ENCODE measurements around the gene CRTC3. TPM values are rescaled to one million over a fixed set of nuclear protein-coding genes. Genes with fewer than 3 reads are reported as not detected.
A peak's percentile ranks its signal among the peaks of the same experiment; 100 is the strongest.

Gene CRTC3
- total and polyA plus RNA-seq, 4 donors, result 12.9 to 82.2 (median 44.0) TPM

DNA sequence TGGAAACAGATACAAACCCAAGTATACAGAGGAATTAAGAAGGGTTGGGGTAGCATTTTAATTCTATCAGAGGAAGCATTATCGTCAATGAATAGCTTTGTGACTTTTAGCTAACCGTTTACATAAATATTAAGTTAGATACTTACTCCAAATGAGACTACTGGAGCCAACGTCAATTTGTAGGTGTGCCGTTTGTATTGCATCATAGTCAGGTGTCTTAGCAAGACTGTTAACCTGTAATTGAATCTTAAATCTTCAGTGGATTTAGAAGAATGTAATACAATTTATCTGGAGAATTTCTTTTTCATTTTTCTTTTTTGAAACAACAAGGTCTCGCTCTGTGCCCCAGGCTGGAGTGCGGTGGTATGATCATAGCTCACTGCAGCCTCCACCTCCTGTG lies 55.1 kb downstream of the CRTC3 start:
- Histone ChIP-seq H3K27ac (ENCODE audit: low read depth in 1 of 2, low read length in 2 of 2) (no peak overlapping the region), H3K9me3 (ENCODE audit: control insufficient read depth, low read length) (no peaks in the 10 kb centered on the region), H3K4me3 (ENCODE audit: low read length in 2 of 2) (no peak overlapping the region), H3K36me3 (ENCODE audit: control insufficient read depth in 1 of 2, insufficient read depth in 2 of 2, low read length in 1 of 2) (no peaks in the 10 kb centered on the region), H3K4me1 (ENCODE audit: control insufficient read depth in 1 of 2, insufficient read depth in 2 of 2, low read length in 2 of 2) (peaks cover 0 to 10% of the 10 kb centered on the region in 2 donors), H3K27me3 (ENCODE audit: control insufficient read depth in 1 of 2, insufficient read depth in 2 of 2, low read length in 1 of 2) (no peaks in the 10 kb centered on the region)
- whole genome bisulfite sequencing, 2 donors, result 79 to 89% methylated on average over 6 of the region's 6 CpGs
- intact Hi-C loops (cut with DNase I), result no loop called here
- DNase-seq, result no peak
- no peak for ATAC-seq (ENCODE audit: low FRiP score)

DNA sequence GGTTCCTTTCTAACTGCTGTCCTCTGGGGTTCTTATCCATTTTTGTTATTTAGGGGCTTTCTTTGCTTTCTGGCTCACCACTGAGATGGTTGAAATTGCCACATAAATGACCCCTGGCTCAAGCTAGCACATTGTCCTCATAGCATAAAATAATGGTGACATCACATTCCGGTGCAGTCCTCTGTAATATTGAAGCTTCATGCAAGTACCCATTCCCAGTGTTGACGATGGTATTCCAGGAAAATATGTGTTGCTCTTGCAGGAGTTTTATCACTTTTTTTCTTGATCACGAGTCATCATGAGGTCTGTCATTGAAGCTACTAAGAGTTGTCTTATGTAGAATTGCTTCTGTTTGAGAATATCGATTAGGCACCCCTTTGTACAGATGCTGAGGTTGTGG lies 56.1 kb downstream of the CRTC3 start:
- ATAC-seq (ENCODE audit: low FRiP score) (peak; percentile 40), DNase-seq (no peak)
- Histone ChIP-seq H3K9me3 (ENCODE audit: control insufficient read depth, low read length) (no peaks in the 10 kb centered on the region), H3K4me3 (ENCODE audit: low read length in 2 of 2) (no peak overlapping the region), H3K27ac (ENCODE audit: low read depth in 1 of 2, low read length in 2 of 2) (peak overlapping the region in 1 of 2 donors; percentile 27), H3K4me1 (ENCODE audit: control insufficient read depth in 1 of 2, insufficient read depth in 2 of 2, low read length in 2 of 2) (peaks cover 0 to 10% of the 10 kb centered on the region in 2 donors), H3K36me3 (ENCODE audit: control insufficient read depth in 1 of 2, insufficient read depth in 2 of 2, low read length in 1 of 2) (no peaks in the 10 kb centered on the region), H3K27me3 (ENCODE audit: control insufficient read depth in 1 of 2, insufficient read depth in 2 of 2, low read length in 1 of 2) (no peaks in the 10 kb centered on the region)
- intact Hi-C loops (cut with DNase I), result no loop called here
- WGBS, 2 donors, result 62 to 70% methylated on average over 4 of the region's 4 CpGs

DNA sequence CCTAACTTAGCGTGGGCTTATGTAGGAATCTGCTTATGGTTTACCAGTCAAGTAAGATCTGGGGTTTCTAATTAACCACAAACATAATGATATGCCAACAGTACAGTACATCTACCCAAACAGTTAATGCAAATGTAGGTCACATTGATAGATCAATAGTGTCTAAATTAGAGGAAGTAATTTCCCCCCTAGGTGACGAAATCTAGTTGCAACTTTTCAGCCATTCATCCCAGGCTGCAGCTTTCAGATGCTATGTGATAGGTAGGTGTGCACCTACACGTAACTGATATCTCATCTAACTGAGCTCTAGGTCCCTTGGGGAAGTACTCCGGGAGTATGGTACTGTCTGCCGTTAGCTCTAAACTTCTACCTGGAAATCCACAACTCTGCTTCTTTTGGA lies 57.2 kb downstream of the CRTC3 start:
- no peak overlapping the region for H3K4me3 ChIP-seq (ENCODE audit: low read length in 2 of 2)
- peaks cover 2 to 6% of the 10 kb centered on the region in 2 donors for H3K4me1 ChIP-seq (ENCODE audit: control insufficient read depth in 1 of 2, insufficient read depth in 2 of 2, low read length in 2 of 2)
- no peaks in the 10 kb centered on the region for H3K36me3 ChIP-seq (ENCODE audit: control insufficient read depth in 1 of 2, insufficient read depth in 2 of 2, low read length in 1 of 2)
- no peaks in the 10 kb centered on the region for H3K27me3 ChIP-seq (ENCODE audit: control insufficient read depth in 1 of 2, insufficient read depth in 2 of 2, low read length in 1 of 2)
- no peak overlapping the region for H3K27ac ChIP-seq (ENCODE audit: low read depth in 1 of 2, low read length in 2 of 2)
- intact Hi-C loops (cut with DNase I), result no loop called here
- WGBS, 2 donors, result 94 to 96% methylated on average over 5 of the region's 5 CpGs
- H3K9me3 ChIP-seq (ENCODE audit: control insufficient read depth, low read length), result no peaks in the 10 kb centered on the region
- ATAC-seq (ENCODE audit: low FRiP score), result no peak
- DNase-seq, result no peak

DNA sequence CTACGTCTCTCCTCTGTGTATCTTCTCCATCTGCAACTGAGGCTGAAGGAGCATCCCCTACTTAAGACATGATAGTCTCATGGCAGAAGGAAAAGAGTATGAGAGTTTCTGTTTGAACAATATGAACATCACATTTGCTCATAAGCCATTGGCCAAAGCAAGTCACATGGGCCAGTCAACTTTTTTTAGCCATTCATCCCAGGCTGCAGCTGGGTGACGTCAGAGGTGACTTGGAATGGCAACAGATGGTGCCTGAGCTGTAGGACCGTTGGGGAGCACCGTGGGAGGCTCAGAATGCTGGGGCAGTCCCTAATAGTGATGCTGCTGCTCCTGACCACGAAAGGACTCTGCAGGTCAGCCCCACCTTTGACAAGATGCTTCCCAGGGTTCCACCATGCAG lies 58.7 kb downstream of the CRTC3 start:
- H3K27ac ChIP-seq (ENCODE audit: low read depth in 1 of 2, low read length in 2 of 2), result no peak overlapping the region
- intact Hi-C loops (cut with DNase I), result no loop called here
- 51 to 62% methylated on average over 5 of the region's 5 CpGs for WGBS, 2 donors
- no peaks in the 10 kb centered on the region for H3K9me3 ChIP-seq (ENCODE audit: control insufficient read depth, low read length)
- ATAC-seq (ENCODE audit: low FRiP score) (no peak), DNase-seq (no peak)
- no peaks in the 10 kb centered on the region for H3K36me3 ChIP-seq (ENCODE audit: control insufficient read depth in 1 of 2, insufficient read depth in 2 of 2, low read length in 1 of 2)
- no peak overlapping the region for H3K4me3 ChIP-seq (ENCODE audit: low read length in 2 of 2)
- no peaks in the 10 kb centered on the region for H3K27me3 ChIP-seq (ENCODE audit: control insufficient read depth in 1 of 2, insufficient read depth in 2 of 2, low read length in 1 of 2)
- H3K4me1 ChIP-seq (ENCODE audit: control insufficient read depth in 1 of 2, insufficient read depth in 2 of 2, low read length in 2 of 2), result peaks cover 0 to 2% of the 10 kb centered on the region in 2 donors

DNA sequence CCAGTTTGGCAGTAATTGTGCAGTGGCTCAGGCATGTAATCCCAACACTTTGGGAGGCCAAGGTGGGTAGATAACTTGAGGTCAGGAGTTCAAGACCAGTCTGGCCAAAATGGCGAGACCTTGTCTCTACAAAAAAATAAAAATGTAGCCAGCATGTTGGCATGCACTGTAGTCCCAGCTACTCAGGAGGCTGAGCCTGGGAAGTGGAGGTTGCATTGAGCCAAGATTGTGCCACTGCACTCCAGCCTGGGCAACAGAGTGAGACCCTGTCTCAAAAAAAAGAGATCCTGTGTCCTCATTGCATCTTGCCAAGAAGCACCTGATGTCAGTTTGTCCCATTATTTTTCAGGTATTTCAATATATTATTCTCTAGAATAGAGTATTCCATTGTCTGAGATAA lies 61.8 kb downstream of the CRTC3 start:
- ATAC-seq (ENCODE audit: low FRiP score), result no peak
- no peak for DNase-seq

DNA sequence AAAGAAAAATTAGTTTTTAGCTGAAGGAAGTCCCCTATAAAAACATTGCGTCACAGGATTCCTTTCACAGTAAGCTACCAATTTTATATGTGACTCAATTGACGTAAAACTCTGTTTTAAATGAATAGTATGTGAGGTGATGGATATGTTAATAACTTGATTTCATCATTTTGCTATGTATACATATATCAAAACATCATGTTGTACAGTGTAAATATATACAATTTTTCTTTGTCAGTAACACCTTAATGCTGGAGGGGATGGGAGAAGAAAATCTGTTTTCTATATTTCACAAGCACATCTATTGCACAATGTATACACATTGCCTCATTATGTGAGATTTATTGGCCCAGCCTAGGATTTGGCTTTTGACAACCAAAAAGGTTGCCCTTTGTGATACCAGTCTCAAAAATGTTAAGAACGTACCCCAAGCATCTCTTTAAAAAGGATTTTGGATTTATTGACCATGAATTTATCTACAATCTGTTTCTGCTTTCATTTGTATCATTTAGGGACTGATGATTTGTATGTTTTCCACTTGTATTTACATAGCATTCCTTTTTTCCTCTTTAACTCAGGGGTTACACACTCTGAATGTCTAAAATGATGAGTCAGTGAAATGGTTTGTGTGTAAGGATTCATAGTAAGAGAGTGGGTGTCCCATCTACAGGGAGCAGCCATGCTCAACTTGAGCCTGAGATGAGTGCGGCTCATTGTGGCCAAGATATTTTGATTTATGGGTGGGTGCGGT lies 62.6 kb downstream of the CRTC3 start:
- WGBS, 2 donors, result 64 to 66% methylated on average over 5 of the region's 5 CpGs
- DNase-seq, result no peak
- no peak overlapping the region for H3K4me3 ChIP-seq (ENCODE audit: low read length in 2 of 2)

More for the DNA sequence above, 61.8 kb downstream of the CRTC3 start:
- peak overlapping the region in 1 of 2 donors; percentile 48 for H3K27ac ChIP-seq (ENCODE audit: low read depth in 1 of 2, low read length in 2 of 2)
- WGBS, 2 donors, result 3 to 19% methylated on average over 1 of the region's 1 CpG
- no peaks in the 10 kb centered on the region for H3K9me3 ChIP-seq (ENCODE audit: control insufficient read depth, low read length)
- peaks cover 2 to 5% of the 10 kb centered on the region in 2 donors for H3K4me1 ChIP-seq (ENCODE audit: control insufficient read depth in 1 of 2, insufficient read depth in 2 of 2, low read length in 2 of 2)
- no peaks in the 10 kb centered on the region for H3K36me3 ChIP-seq (ENCODE audit: control insufficient read depth in 1 of 2, insufficient read depth in 2 of 2, low read length in 1 of 2)
- intact Hi-C loops (cut with DNase I), result loop anchor here in 1 of 2 donors (5.0 to 10.0 kb wide), 2 partner anchors 39 to 197 kb away; no protein-coding TSS in a partner anchor
- no peaks in the 10 kb centered on the region for H3K27me3 ChIP-seq (ENCODE audit: control insufficient read depth in 1 of 2, insufficient read depth in 2 of 2, low read length in 1 of 2)
- H3K4me3 ChIP-seq (ENCODE audit: low read length in 2 of 2), result no peak overlapping the region

DNA sequence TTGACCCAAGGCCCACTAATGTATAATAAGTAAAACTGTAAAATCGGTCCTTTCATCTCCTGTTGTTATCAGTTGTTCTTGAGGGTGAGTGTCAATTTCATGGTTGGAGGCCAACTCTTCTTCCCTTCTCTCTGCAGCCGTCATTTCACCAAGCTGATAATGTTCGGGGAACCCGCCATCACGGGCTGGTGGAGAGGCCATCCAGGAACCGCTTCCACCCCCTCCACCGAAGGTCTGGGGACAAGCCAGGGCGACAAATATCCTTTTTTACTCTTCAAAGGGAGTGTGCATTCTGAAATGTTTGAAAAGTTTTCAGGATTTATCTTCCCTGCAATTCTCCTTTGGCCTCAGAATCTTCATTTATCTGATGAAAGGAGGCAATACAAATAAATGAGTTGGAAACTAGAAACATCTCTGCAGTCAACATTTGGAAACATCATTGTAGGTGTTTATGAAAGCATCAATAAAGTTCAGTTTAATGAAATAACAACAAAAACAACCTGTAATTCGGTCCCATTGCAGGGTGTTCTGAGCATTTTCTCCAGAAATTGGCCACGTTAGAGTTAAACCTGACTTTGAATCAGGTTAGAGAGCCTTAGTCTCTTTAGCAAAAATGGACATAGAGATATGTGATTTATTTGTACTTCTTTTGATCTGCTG lies 63.9 kb downstream of the CRTC3 start:
- Histone ChIP-seq H3K27ac (ENCODE audit: low read depth in 1 of 2, low read length in 2 of 2) (peak overlapping the region; percentile 45 to 66), H3K4me3 (ENCODE audit: low read length in 2 of 2) (no peak overlapping the region), H3K27me3 (ENCODE audit: control insufficient read depth in 1 of 2, insufficient read depth in 2 of 2, low read length in 1 of 2) (no peaks in the 10 kb centered on the region), H3K4me1 (ENCODE audit: control insufficient read depth in 1 of 2, insufficient read depth in 2 of 2, low read length in 2 of 2) (peaks cover 2 to 8% of the 10 kb centered on the region in 2 donors), H3K9me3 (ENCODE audit: control insufficient read depth, low read length) (no peaks in the 10 kb centered on the region), H3K36me3 (ENCODE audit: control insufficient read depth in 1 of 2, insufficient read depth in 2 of 2, low read length in 1 of 2) (no peaks in the 10 kb centered on the region)
- ATAC-seq (ENCODE audit: low FRiP score) (no peak), DNase-seq (no peak)
- intact Hi-C loops (cut with DNase I), result loop anchor here in 1 of 2 donors (5.0 to 10.0 kb wide), 2 partner anchors 41 to 199 kb away; no protein-coding TSS in a partner anchor
- WGBS, 2 donors, result 46 to 57% methylated on average over 10 of the region's 10 CpGs

More for the DNA sequence above, 62.6 kb downstream of the CRTC3 start:
- H3K4me1 ChIP-seq (ENCODE audit: control insufficient read depth in 1 of 2, insufficient read depth in 2 of 2, low read length in 2 of 2), result peaks cover 2 to 8% of the 10 kb centered on the region in 2 donors
- H3K27ac ChIP-seq (ENCODE audit: low read depth in 1 of 2, low read length in 2 of 2), result no peak overlapping the region
- no peaks in the 10 kb centered on the region for H3K9me3 ChIP-seq (ENCODE audit: control insufficient read depth, low read length)
- intact Hi-C loops (cut with DNase I), result loop anchor here in 1 of 2 donors (5.0 to 10.0 kb wide), 2 partner anchors 40 to 198 kb away; no protein-coding TSS in a partner anchor
- ATAC-seq (ENCODE audit: low FRiP score), result no peak
- no peaks in the 10 kb centered on the region for H3K27me3 ChIP-seq (ENCODE audit: control insufficient read depth in 1 of 2, insufficient read depth in 2 of 2, low read length in 1 of 2)
- H3K36me3 ChIP-seq (ENCODE audit: control insufficient read depth in 1 of 2, insufficient read depth in 2 of 2, low read length in 1 of 2), result no peaks in the 10 kb centered on the region

DNA sequence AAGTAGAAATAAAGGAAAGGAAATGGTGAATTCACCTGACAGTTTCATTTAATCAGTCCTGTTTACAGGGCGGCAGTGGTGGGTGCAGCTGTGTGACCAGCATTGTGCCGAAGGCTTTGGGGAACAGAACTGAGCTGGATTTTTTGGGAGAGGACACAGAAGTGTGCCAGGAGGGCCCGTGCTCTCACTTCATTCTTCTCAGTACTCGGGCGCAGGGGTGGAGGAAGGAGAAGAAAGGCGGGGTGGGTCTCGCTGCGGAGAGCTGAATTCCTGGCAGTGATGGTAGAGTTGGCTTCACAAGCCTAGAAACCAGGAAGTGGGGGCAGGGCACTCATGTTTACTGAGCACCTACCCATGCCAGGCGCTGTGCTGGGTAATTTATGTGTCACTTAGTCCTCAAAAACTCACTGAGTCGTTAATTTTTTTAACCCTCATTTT lies 64.6 kb downstream of the CRTC3 start:
- ATAC-seq (ENCODE audit: low FRiP score), result peak; percentile 92
- no peak overlapping the region for H3K4me3 ChIP-seq (ENCODE audit: low read length in 2 of 2)

More for the DNA sequence above, 64.6 kb downstream of the CRTC3 start:
- H3K36me3 ChIP-seq (ENCODE audit: control insufficient read depth in 1 of 2, insufficient read depth in 2 of 2, low read length in 1 of 2), result no peaks in the 10 kb centered on the region
- 0 to 1% methylated on average over 10 of the region's 10 CpGs for WGBS, 2 donors
- H3K9me3 ChIP-seq (ENCODE audit: control insufficient read depth, low read length), result no peaks in the 10 kb centered on the region
- peak; percentile 92 to 96 for DNase-seq
- H3K4me1 ChIP-seq (ENCODE audit: control insufficient read depth in 1 of 2, insufficient read depth in 2 of 2, low read length in 2 of 2), result peaks cover 2 to 8% of the 10 kb centered on the region in 2 donors
- H3K27ac ChIP-seq (ENCODE audit: low read depth in 1 of 2, low read length in 2 of 2), result peak overlapping the region; percentile 46 to 82
- no peaks in the 10 kb centered on the region for H3K27me3 ChIP-seq (ENCODE audit: control insufficient read depth in 1 of 2, insufficient read depth in 2 of 2, low read length in 1 of 2)
- intact Hi-C loops (cut with DNase I), result loop anchor here in 1 of 2 donors (5.0 to 10.0 kb wide), 2 partner anchors 42 to 200 kb away; no protein-coding TSS in a partner anchor

All from aorta (tissue), 5 donors.